Upper lobe of left lung (tissue), 4 donors: Measurements from ENCODE around the gene TENM4.

Source experiments
- POLR2A ChIP-seq, 4 donors: fragments of 450-650 bp; IDR thresholded peaks; one replicate each; pipeline ENCODE4 v1.5.1; 2016 to 2017; ENCODE audit warnings: antibody characterized with exemption in 4 of 4, mild to moderate bottlenecking in 2 of 4
- POLR2AphosphoS5 ChIP-seq, 2 donors: sonication (generic); formaldehyde crosslinking; IDR thresholded peaks; one replicate each; pipeline ENCODE4 v1.5.1; 2017; ENCODE audit warnings: antibody characterized with exemption in 2 of 2
- TF ChIP-seq, protein P1 (sequence below), 6 experiments: fragments of 450-650 bp in 4 of 6; fragments of 200-600 bp in 2 of 6; sonication (generic) in 2 of 6; IDR thresholded peaks; one replicate each; pipeline ENCODE4 v1.5.1; 2016 to 2019; ENCODE audit warnings: antibody characterized with exemption in 6 of 6

DNA sequence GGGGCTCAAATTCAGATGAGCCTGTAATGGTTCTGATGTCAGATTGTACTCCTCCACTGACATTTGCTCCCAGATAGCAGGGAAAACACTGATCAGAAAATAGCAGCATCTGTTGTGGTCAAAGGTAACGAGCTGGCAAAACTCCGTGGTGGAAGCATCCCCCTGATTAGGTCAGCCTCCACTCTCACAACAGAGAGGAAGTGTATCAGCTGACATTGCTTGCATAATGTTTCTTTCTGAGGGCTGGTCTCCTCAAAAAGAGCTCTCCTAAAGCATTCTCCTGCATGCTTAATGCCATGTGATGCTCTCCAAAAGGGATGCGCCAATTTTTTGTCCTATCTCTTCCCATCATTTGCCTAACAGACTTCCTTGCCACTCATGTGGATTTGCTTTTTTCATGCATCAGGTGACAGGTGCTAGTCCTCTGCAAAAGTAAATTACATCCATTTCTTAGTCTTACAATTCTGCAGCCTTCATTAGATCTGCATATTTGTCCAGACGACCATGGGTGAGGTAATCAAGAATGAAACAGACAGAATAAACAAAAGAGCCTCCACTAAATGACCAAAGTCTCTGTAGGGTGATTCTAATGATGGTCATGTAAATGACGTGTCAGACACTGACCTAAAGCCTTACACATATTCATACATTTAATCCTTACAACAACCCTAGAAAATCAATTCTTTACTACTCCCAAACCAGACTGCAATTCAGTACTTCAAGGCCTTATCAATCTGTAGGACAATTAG is 6.4 kb upstream of the TENM4 start:
- TF ChIP-seq, protein P1, sequence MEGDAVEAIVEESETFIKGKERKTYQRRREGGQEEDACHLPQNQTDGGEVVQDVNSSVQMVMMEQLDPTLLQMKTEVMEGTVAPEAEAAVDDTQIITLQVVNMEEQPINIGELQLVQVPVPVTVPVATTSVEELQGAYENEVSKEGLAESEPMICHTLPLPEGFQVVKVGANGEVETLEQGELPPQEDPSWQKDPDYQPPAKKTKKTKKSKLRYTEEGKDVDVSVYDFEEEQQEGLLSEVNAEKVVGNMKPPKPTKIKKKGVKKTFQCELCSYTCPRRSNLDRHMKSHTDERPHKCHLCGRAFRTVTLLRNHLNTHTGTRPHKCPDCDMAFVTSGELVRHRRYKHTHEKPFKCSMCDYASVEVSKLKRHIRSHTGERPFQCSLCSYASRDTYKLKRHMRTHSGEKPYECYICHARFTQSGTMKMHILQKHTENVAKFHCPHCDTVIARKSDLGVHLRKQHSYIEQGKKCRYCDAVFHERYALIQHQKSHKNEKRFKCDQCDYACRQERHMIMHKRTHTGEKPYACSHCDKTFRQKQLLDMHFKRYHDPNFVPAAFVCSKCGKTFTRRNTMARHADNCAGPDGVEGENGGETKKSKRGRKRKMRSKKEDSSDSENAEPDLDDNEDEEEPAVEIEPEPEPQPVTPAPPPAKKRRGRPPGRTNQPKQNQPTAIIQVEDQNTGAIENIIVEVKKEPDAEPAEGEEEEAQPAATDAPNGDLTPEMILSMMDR (IDR thresholded peaks at IDR 0.05): no peak
- no peak for TF ChIP-seq POLR2A (IDR thresholded peaks at IDR 0.05)
- no peak for TF ChIP-seq POLR2AphosphoS5 (IDR thresholded peaks at IDR 0.05)
